TTC549 (cell line): ENCODE results near the gene E2F1.

Experiments used
- FAIRE-seq: peaks from 2 replicates; lab custom pipeline; 2012; peaks lifted over from hg19 to GRCh38; lab: Jason Lieb, UNC

E2F1 gene

GRCh38 chr20:33686100-33686983 lies at the start of gene E2F1:
Gene E2F1, minus strand, starts transcription at chr20:33686385. Its CDS starts 121 bp downstream, at chr20:33686264.
- no peak for FAIRE-seq

GRCh38 chr20:33733654-33734576 lies 47.7 kb upstream of the E2F1 start:
- no peak for FAIRE-seq

GRCh38 chr20:33732166-33732970 lies 46.2 kb upstream of the E2F1 start:
- no peak for FAIRE-seq

GRCh38 chr20:33731693-33732165 lies 45.5 kb upstream of the E2F1 start, which contains the start of gene ZNF341:
Gene ZNF341, plus strand, starts transcription at chr20:33731996. Its CDS starts 26 bp downstream, at chr20:33732022.
- no peak for FAIRE-seq

GRCh38 chr20:33730946-33731692 lies 44.9 kb upstream of the E2F1 start:
- FAIRE-seq, result no peak

- FAIRE-seq, result no peak
These were observed 42.9 kb upstream of the E2F1 start for GRCh38 chr20:33729101-33729500.

GRCh38 chr20:33728463-33728862 lies 42.3 kb upstream of the E2F1 start:
- no peak for FAIRE-seq

- no peak for FAIRE-seq
These were observed 41.6 kb upstream of the E2F1 start for GRCh38 chr20:33727806-33728205.

GRCh38 chr20:33727115-33727479 lies 40.9 kb upstream of the E2F1 start:
- no peak for FAIRE-seq

GRCh38 chr20:33725607-33726264 lies 39.6 kb upstream of the E2F1 start:
- no peak for FAIRE-seq

- FAIRE-seq, result no peak
These were observed 38.4 kb upstream of the E2F1 start for GRCh38 chr20:33724439-33725094.

- FAIRE-seq, result no peak
These were observed 35.4 kb upstream of the E2F1 start for GRCh38 chr20:33721391-33722140.

GRCh38 chr20:33719989-33720709 lies 34.0 kb upstream of the E2F1 start, which contains the start of gene PXMP4:
Gene PXMP4, minus strand, starts transcription at chr20:33720310. Its CDS starts 103 bp downstream, at chr20:33720207.
- FAIRE-seq, result peak; percentile 95

GRCh38 chr20:33719277-33719988 lies 33.2 kb upstream of the E2F1 start:
- no peak for FAIRE-seq

- FAIRE-seq, result no peak
These were observed 30.3 kb upstream of the E2F1 start for GRCh38 chr20:33716498-33716897.

GRCh38 chr20:33713865-33714367 lies 27.7 kb upstream of the E2F1 start:
- no peak for FAIRE-seq

GRCh38 chr20:33711446-33711738 lies 25.2 kb upstream of the E2F1 start:
- FAIRE-seq, result no peak
